Small intestine (tissue), 7 donors: ENCODE data around the gene GATA5. TPM values are rescaled to one million over a fixed set of nuclear protein-coding genes. Genes with fewer than 3 reads are reported as not detected.

Source experiments
- DNase-seq, 2 donors: peaks; one replicate each; pipeline versions ENCODE4 v3.0.0 to v3.0.0-alpha.2; 2013
- FAIRE-seq: peaks from 2 replicates; lab custom pipeline; 2012; peaks lifted over from hg19 to GRCh38; lab: Jason Lieb, UNC
- H3K27ac ChIP-seq, 3 donors: one replicate each; pipeline ENCODE4 v1.5.1; 2013; ENCODE audit warnings: low read length in 2 of 3, mild to moderate bottlenecking in 2 of 3, control low read depth in 1 of 3, inconsistent platforms in 1 of 3, low read depth in 1 of 3, moderate library complexity in 1 of 3
- H3K27me3 ChIP-seq, 3 donors: one replicate each; pipeline ENCODE4 v1.6.1; 2013; ENCODE audit warnings: low read length in 3 of 3, inconsistent platforms in 1 of 3; ENCODE audit not compliant: control insufficient read depth in 3 of 3, insufficient read depth in 3 of 3
- H3K36me3 ChIP-seq, 3 donors: one replicate each; pipeline ENCODE4 v1.6.1; 2013; ENCODE audit warnings: low read length in 3 of 3, inconsistent platforms in 1 of 3, low read depth in 1 of 3, mild to moderate bottlenecking in 1 of 3, moderate library complexity in 1 of 3; ENCODE audit not compliant: control insufficient read depth in 3 of 3, insufficient read depth in 2 of 3
- H3K4me1 ChIP-seq, 3 donors: one replicate each; pipeline ENCODE4 v1.6.1; 2013; ENCODE audit warnings: low read length in 2 of 3, inconsistent platforms in 1 of 3, low read depth in 1 of 3, mild to moderate bottlenecking in 1 of 3, moderate library complexity in 1 of 3; ENCODE audit not compliant: control insufficient read depth in 3 of 3, insufficient read depth in 2 of 3
- H3K4me3 ChIP-seq, 3 donors: one replicate each; pipeline ENCODE4 v1.5.1; 2013; ENCODE audit warnings: low read length in 3 of 3, control low read depth in 1 of 3, inconsistent platforms in 1 of 3, low read depth in 1 of 3, mild to moderate bottlenecking in 1 of 3, moderate library complexity in 1 of 3
- H3K9me3 ChIP-seq, 2 donors: one replicate each; pipeline ENCODE4 v1.6.1; 2013; ENCODE audit warnings: low read depth in 1 of 2, low read length in 1 of 2; ENCODE audit not compliant: control insufficient read depth in 2 of 2, insufficient read depth in 1 of 2
- WGBS, 3 donors: extraction: QIAGEN DNeasy Blood & Tissue Kit; methylation state at CpG; one replicate each; pipeline ENCODE4 v1.1.7; 2013; 5-methylcytosine and 5-hydroxymethylcytosine counted together
- polyA plus RNA-seq, 4 donors: library from polyadenylated mRNA; stranded (reverse) in 3 of 4; unstranded in 1 of 4; fragments of 200-250 nt in 3 of 4; fragments of 120-200 nt in 1 of 4; gene quantifications; one replicate each; pipeline versions ENCODE4 v1.2.1 to v1.2.3, GENCODE V29; 2013
- donor health status: healthy with polysubstance abuse.
- donor health status: control.
- donor health status: control.
- donor health status: Bipolar disorder and iron deficiency.
- donor health status: healthy.

The GATA5 gene
- polyA plus RNA-seq, 4 donors, result 11.9 to 52.9 (median 34.7) TPM

DNA sequence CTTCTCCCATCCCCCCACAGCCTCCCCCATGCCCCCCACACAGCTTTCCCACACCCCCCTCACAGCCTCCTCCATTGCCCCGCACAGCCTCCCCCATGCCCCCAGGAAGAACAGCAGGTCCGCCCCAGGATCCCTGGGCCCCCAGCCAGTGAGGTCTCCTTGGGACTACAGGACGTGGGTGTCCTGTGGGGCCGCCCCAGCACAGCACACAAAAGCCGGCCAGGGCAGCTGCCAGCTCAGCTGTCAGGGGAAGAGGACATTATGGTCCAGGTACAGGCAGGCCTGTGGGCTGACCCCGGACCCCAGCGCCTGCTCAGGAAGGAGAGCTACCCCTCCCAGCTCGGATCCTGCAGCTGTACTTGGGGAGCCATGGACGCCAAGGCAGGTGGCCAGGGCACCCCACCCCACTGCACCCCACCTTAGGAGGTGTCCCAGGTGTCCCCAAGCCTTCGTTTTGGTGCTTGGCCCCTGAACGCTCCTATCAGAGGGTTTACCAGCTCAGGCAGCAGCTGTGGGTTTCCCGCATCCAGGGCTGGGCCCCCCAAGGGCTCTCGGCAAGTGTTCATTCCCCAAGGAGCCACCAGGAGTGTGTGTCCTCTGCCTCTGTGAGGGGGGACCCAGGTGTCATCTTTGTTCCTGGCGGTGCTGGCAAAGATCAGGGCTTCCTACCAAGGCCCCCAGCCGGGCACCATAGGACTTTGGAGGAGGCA is 42.3 kb upstream of the GATA5 start:
- Histone ChIP-seq H3K9me3 (no peaks in the 10 kb centered on the region), H3K4me3 (no peak overlapping the region), H3K4me1 (no peaks in the 10 kb centered on the region), H3K36me3 (no peaks in the 10 kb centered on the region), H3K27me3 (peaks cover 0 to 11% (median 9%) of the 10 kb centered on the region in 3 donors), H3K27ac (no peak overlapping the region)
- DNase-seq (no peak), FAIRE-seq (no peak)
- WGBS, 3 donors, result 51 to 76% (median 53%) methylated on average over 15 of the region's 15 CpGs

DNA sequence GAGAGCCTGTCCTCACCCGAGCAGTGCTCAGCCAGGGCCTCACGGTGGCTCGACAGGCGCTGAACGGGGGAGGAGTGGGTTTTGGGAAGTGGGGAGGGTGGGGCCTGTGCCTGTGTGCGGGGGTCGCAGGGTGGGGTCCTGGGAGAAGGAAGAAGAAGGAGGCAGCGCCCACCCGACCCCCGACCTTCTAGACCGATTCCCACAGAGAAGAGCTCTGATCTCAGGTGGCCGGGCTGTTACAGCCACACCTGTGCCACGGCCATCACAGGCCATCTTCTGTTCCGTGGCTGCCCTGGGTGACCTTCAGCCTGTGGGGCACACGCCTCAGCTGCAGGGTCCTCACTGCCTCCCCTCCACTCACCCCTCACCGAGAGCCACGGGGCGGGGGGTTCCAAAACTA is 41.4 kb upstream of the GATA5 start:
- 51 to 74% (median 57%) methylated on average over 13 to 18 of the region's 18 CpGs for WGBS, 3 donors
- no peak for FAIRE-seq
- Histone ChIP-seq H3K27ac (no peak overlapping the region), H3K36me3 (no peaks in the 10 kb centered on the region), H3K4me1 (no peaks in the 10 kb centered on the region), H3K9me3 (no peaks in the 10 kb centered on the region), H3K27me3 (peaks cover 0 to 13% (median 12%) of the 10 kb centered on the region in 3 donors), H3K4me3 (no peak overlapping the region)
- no peak for DNase-seq

DNA sequence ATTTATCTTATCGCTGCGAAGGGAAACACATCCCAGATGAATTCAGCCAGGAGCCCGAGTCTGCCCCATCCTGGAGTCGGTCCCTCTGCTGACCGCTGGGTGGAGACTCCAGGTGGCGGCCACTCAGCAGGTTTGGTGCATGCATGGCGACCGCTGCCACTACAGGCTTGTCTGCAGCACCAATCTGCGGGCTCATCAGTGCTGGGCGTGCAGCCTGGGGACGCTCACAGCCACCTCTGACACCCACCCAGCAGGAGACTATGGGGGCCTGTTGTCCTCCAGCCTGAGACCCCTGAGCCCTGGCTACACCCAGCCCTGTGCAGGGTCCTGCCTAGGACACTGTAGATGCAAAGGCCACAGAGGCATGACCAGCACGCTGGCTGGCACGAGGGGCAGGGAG is 40.5 kb upstream of the GATA5 start:
- Histone ChIP-seq H3K4me3 (no peak overlapping the region), H3K4me1 (no peaks in the 10 kb centered on the region), H3K9me3 (no peaks in the 10 kb centered on the region), H3K27me3 (peaks cover 0 to 16% (median 13%) of the 10 kb centered on the region in 3 donors), H3K36me3 (no peaks in the 10 kb centered on the region), H3K27ac (no peak overlapping the region)
- 61 to 83% (median 68%) methylated on average over 13 of the region's 13 CpGs for WGBS, 3 donors
- DNase-seq (no peak), FAIRE-seq (no peak)

DNA sequence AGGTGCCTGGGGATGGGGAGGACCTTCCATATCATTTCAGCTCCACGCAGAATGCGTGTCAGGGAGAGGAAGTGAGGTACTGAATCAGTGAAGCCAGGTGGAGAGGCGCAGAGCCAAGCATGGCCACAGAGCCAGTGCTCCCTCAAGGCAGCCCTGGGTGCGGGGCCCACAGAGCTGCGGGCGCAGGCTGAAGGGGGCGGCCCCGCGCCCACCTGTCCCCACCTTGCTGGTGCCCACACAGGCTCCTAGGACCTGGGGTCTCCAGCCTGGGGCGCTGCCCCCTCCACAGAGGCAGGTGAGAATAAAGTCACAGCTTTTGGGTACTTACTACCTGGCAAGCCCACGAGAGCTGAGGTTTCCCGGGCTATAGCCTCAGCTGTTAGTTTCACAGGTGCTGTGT is 40.0 kb upstream of the GATA5 start:
- WGBS, 3 donors, result 77 to 88% (median 82%) methylated on average over 12 of the region's 12 CpGs

DNA sequence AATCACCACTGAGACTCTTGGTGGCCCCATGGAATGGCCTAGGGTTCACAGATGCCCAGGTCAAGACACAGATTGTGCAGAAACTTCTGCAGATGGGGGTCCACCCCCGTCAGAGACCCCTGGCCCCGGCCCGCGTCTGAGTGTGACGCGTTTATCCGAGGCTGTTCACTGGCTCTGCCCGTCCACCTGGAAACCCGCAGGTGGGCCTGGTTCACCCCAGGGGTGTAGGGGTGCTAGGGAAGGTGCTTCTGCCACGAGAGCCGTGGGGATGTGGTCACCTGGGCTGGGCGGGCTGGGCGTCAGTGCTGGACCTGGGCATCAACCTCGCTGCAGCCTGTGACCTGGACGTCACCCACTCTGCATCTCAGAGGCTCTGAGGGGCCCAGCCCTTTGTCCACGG is 39.5 kb upstream of the GATA5 start:
- Histone ChIP-seq H3K4me3 (no peak overlapping the region), H3K36me3 (no peaks in the 10 kb centered on the region), H3K27ac (no peak overlapping the region), H3K9me3 (no peaks in the 10 kb centered on the region), H3K27me3 (peaks cover 0 to 16% (median 13%) of the 10 kb centered on the region in 3 donors), H3K4me1 (no peaks in the 10 kb centered on the region)
- DNase-seq (no peak), FAIRE-seq (no peak)
- WGBS, 3 donors, result 84 to 90% (median 89%) methylated on average over 14 to 16 of the region's 16 CpGs

More for the DNA sequence above, 40.0 kb upstream of the GATA5 start:
- FAIRE-seq (no peak), DNase-seq (no peak)
- no peak overlapping the region for H3K27ac ChIP-seq
- no peak overlapping the region for H3K4me3 ChIP-seq
- no peaks in the 10 kb centered on the region for H3K9me3 ChIP-seq
- H3K4me1 ChIP-seq, result no peaks in the 10 kb centered on the region
- no peaks in the 10 kb centered on the region for H3K36me3 ChIP-seq
- H3K27me3 ChIP-seq, result peaks cover 0 to 16% (median 13%) of the 10 kb centered on the region in 3 donors

DNA sequence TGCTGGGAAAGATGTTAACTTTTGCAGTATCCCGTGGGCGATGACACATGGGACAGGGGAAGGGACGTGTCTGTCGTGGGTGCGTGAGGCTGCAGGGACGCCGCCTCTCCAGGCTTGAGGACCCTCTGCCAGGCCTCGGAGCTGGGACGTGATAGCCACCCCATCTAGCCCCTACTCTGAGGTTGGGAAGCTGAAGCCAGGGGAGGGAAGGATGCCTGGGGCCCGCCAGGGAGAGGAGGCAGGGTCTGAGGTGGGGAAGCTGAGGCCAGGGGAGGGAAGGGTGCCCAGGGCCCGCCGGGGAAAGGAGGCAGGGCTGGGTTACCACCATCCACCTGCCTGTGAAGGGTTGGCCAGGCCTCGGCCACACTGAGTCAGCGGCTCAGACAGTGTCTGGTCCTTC is 38.2 kb upstream of the GATA5 start:
- FAIRE-seq (no peak), DNase-seq (no peak)
- no peaks in the 10 kb centered on the region for H3K36me3 ChIP-seq
- no peak overlapping the region for H3K4me3 ChIP-seq
- peaks cover 0 to 16% (median 13%) of the 10 kb centered on the region in 3 donors for H3K27me3 ChIP-seq
- 85 to 91% (median 87%) methylated on average over 14 of the region's 14 CpGs for WGBS, 3 donors
- H3K4me1 ChIP-seq, result no peaks in the 10 kb centered on the region
- H3K27ac ChIP-seq, result no peak overlapping the region
- H3K9me3 ChIP-seq, result no peaks in the 10 kb centered on the region

DNA sequence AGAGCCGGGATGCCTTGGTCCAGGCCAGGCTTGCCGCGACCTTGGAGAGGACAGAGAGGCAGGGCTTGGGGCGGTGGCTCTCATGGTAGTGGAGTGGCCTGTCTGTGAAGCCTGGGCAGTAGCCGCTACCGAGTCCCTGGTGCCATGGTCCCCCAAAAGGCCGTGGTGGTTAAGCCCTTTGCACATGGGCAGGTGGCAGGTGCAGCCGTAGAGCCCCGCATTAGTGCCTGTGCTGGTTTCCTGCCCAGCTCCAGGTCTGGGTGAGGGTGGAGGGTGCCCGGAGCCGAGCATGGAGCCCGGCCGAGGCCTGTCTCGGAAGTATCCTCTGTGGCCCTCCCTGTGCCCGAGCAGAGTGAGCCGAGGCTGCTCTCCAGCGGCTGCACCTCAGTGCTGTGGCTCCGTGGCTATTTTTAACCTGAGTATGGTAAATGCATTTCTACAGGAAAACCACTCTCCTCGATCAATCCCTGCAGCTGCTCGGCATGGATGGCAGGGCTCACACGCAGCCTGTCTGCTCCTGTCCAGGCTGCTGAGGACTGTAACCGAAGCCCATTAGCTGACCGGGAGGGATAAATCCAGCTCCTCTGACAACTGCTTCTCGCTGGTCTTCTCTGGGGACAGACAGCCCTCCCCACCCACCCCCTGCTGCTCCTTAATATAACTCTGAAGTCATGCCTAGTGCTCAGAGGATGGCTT is 36.3 kb upstream of the GATA5 start:
- no peak for DNase-seq
- H3K9me3 ChIP-seq, result no peaks in the 10 kb centered on the region
- H3K4me1 ChIP-seq, result no peaks in the 10 kb centered on the region
- no peak overlapping the region for H3K4me3 ChIP-seq
- no peak overlapping the region for H3K27ac ChIP-seq
- H3K27me3 ChIP-seq, result peaks cover 0 to 16% (median 13%) of the 10 kb centered on the region in 3 donors
- H3K36me3 ChIP-seq, result no peaks in the 10 kb centered on the region
- WGBS, 3 donors, result 57 to 61% (median 59%) methylated on average over 21 to 24 of the region's 24 CpGs
- no peak for FAIRE-seq

DNA sequence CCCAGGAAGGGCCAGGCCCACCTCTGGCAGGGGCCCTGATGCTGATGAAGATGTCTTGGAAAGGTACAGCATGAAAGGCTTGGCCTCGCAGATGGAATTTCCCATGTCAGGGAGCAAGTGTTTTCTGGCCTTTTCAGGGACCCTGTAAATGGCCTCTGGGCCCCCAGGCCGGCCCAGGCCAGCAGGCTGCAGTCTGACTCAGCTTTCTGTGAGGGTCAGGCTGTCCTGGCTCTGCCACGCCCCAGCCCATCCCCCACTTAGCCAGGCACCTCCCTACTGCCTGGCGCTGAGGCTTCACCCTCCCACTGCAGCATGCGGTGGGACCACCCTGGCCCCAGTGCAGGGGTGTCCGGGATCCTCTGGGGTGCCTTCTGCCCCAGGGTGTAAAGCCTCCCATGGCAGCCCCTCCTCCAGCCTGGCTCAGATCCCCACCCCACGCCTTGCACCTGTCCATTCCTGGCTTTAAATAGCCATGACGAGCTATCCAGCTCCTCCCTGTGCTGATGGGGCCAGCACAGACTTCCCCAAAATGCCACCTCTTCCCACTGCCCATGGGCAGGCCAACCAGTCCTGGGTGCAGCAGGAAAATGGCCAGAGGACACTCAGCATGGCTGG is 35.6 kb upstream of the GATA5 start:
- FAIRE-seq (no peak), DNase-seq (no peak)
- no peak overlapping the region for H3K27ac ChIP-seq
- H3K9me3 ChIP-seq, result no peaks in the 10 kb centered on the region
- H3K4me1 ChIP-seq, result no peaks in the 10 kb centered on the region
- H3K36me3 ChIP-seq, result no peaks in the 10 kb centered on the region
- no peak overlapping the region for H3K4me3 ChIP-seq
- WGBS, 3 donors, result 40 to 70% (median 53%) methylated on average over 8 of the region's 8 CpGs
- H3K27me3 ChIP-seq, result peaks cover 0 to 16% (median 13%) of the 10 kb centered on the region in 3 donors
